ENCODE results near the gene THAP9. TPM values are rescaled to one million over a fixed set of nuclear protein-coding genes. Genes with fewer than 3 reads are reported as not detected.

THAP9 gene
- total and polyA plus RNA-seq, 4 donors: 1.6 to 6.5 (median 2.6) TPM

DNA sequence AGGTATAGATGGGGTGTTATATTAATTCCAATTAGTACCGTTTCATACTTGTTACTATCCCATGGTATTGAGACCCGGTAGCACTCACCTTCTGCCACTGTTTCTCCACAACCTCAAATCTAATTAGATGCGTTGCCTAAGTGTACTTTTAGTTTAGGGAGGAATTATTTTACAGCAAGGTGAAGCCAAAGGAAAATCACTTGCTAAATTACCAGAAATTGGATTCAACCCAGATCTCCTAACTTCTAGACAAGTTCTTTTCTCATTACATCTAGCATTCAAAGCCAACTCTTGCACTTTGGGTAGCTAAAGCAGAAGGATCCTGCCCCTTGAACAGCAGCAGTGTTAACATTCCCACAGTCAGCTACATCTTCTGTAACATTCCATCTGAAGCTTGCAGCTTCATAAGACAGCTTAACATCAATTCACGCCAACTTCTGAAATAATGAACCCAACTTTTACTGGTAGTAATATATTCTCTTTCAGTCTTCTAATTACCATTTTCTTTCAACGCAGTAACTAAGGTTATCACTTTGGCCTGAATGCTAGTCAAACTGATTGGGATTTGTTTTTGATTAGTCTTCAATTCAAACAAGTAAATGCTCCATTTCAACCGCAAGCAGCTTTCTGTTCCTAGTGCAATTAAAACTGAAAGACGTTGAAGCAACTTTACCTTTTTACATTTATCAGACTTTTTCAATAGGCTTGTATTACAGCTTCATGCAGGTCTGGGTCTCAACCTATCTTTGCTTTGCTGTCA lies 8.6 kb upstream of the THAP9 start:
- H3K27ac ChIP-seq (ENCODE audit: low read depth in 1 of 2, low read length in 2 of 2): peak overlapping the region in 1 of 2 donors; percentile 14
- 20 to 25% methylated on average over 7 of the region's 7 CpGs for WGBS, 2 donors
- intact Hi-C loops (cut with DNase I): loop anchor here (2.0 to 10.0 kb wide), 3 partner anchors 123 to 517 kb away; partner anchors contain the start of genes COPS4 (in 1 of the 2), HNRNPD (in 1 of the 2) and LIN54 (in 1 of the 2)
- H3K4me1 ChIP-seq (ENCODE audit: control insufficient read depth in 1 of 2, insufficient read depth in 2 of 2, low read length in 2 of 2): peaks cover 0 to 1% of the 10 kb centered on the region in 2 donors
- H3K27me3 ChIP-seq (ENCODE audit: control insufficient read depth in 1 of 2, insufficient read depth in 2 of 2, low read length in 1 of 2): no peaks in the 10 kb centered on the region
- no peaks in the 10 kb centered on the region for H3K9me3 ChIP-seq (ENCODE audit: control insufficient read depth, low read length)
- peak; percentile 1 for ATAC-seq (ENCODE audit: low FRiP score)
- H3K4me3 ChIP-seq (ENCODE audit: low read length in 2 of 2): peak overlapping the region; percentile 44 to 50
- no peak for DNase-seq
- peaks cover 0 to 3% of the 10 kb centered on the region in 2 donors for H3K36me3 ChIP-seq (ENCODE audit: control insufficient read depth in 1 of 2, insufficient read depth in 2 of 2, low read length in 1 of 2)

- H3K9me3 ChIP-seq (ENCODE audit: control insufficient read depth, low read length): no peaks in the 10 kb centered on the region
- intact Hi-C loops (cut with DNase I): loop anchor here (10.0 kb wide), 2 partner anchors 122 to 518 kb away; partner anchors contain the start of genes HNRNPD (in 1 of the 2) and LIN54 (in 1 of the 2)
- no peak overlapping the region for H3K27ac ChIP-seq (ENCODE audit: low read depth in 1 of 2, low read length in 2 of 2)
- H3K4me1 ChIP-seq (ENCODE audit: control insufficient read depth in 1 of 2, insufficient read depth in 2 of 2, low read length in 2 of 2): peaks cover 0 to 1% of the 10 kb centered on the region in 2 donors
- no peaks in the 10 kb centered on the region for H3K27me3 ChIP-seq (ENCODE audit: control insufficient read depth in 1 of 2, insufficient read depth in 2 of 2, low read length in 1 of 2)
- no peak for ATAC-seq (ENCODE audit: low FRiP score)
- WGBS, 2 donors: 68 to 79% methylated on average over 1 of the region's 1 CpG
- no peak for DNase-seq
- no peak overlapping the region for H3K4me3 ChIP-seq (ENCODE audit: low read length in 2 of 2)
- peaks cover 0 to 3% of the 10 kb centered on the region in 2 donors for H3K36me3 ChIP-seq (ENCODE audit: control insufficient read depth in 1 of 2, insufficient read depth in 2 of 2, low read length in 1 of 2)
Observed at GRCh38 chr4:82892467-82892802, 8.1 kb upstream of the THAP9 start.

- DNase-seq: no peak
- H3K27me3 ChIP-seq (ENCODE audit: control insufficient read depth in 1 of 2, insufficient read depth in 2 of 2, low read length in 1 of 2): no peaks in the 10 kb centered on the region
- no peaks in the 10 kb centered on the region for H3K9me3 ChIP-seq (ENCODE audit: control insufficient read depth, low read length)
- ATAC-seq (ENCODE audit: low FRiP score): no peak
- no peak overlapping the region for H3K27ac ChIP-seq (ENCODE audit: low read depth in 1 of 2, low read length in 2 of 2)
- H3K36me3 ChIP-seq (ENCODE audit: control insufficient read depth in 1 of 2, insufficient read depth in 2 of 2, low read length in 1 of 2): peaks cover 0 to 3% of the 10 kb centered on the region in 2 donors
- H3K4me1 ChIP-seq (ENCODE audit: control insufficient read depth in 1 of 2, insufficient read depth in 2 of 2, low read length in 2 of 2): peaks cover 0 to 3% of the 10 kb centered on the region in 2 donors
- intact Hi-C loops (cut with DNase I): loop anchor here (10.0 kb wide), 2 partner anchors 121 to 519 kb away; partner anchors contain the start of genes HNRNPD (in 1 of the 2) and LIN54 (in 1 of the 2)
- 88 to 91% methylated on average over 3 of the region's 3 CpGs for WGBS, 2 donors
- H3K4me3 ChIP-seq (ENCODE audit: low read length in 2 of 2): no peak overlapping the region
Observed at GRCh38 chr4:82893942-82894341, 6.6 kb upstream of the THAP9 start.

- Histone ChIP-seq H3K36me3 (ENCODE audit: control insufficient read depth in 1 of 2, insufficient read depth in 2 of 2, low read length in 1 of 2) (peaks cover 0 to 3% of the 10 kb centered on the region in 2 donors), H3K27me3 (ENCODE audit: control insufficient read depth in 1 of 2, insufficient read depth in 2 of 2, low read length in 1 of 2) (no peaks in the 10 kb centered on the region), H3K4me3 (ENCODE audit: low read length in 2 of 2) (no peak overlapping the region), H3K9me3 (ENCODE audit: control insufficient read depth, low read length) (no peaks in the 10 kb centered on the region), H3K4me1 (ENCODE audit: control insufficient read depth in 1 of 2, insufficient read depth in 2 of 2, low read length in 2 of 2) (peaks cover 0 to 3% of the 10 kb centered on the region in 2 donors), H3K27ac (ENCODE audit: low read depth in 1 of 2, low read length in 2 of 2) (peak overlapping the region in 1 of 2 donors; percentile 44)
- WGBS, 2 donors: 68 to 75% methylated on average over 1 of the region's 1 CpG
- intact Hi-C loops (cut with DNase I): loop anchor here (10.0 kb wide), 2 partner anchors 118 to 522 kb away; partner anchors contain the start of genes HNRNPD (in 1 of the 2) and LIN54 (in 1 of the 2)
- ATAC-seq (ENCODE audit: low FRiP score) (no peak), DNase-seq (no peak)
Observed at GRCh38 chr4:82896755-82897154, 3.8 kb upstream of the THAP9 start.

DNA sequence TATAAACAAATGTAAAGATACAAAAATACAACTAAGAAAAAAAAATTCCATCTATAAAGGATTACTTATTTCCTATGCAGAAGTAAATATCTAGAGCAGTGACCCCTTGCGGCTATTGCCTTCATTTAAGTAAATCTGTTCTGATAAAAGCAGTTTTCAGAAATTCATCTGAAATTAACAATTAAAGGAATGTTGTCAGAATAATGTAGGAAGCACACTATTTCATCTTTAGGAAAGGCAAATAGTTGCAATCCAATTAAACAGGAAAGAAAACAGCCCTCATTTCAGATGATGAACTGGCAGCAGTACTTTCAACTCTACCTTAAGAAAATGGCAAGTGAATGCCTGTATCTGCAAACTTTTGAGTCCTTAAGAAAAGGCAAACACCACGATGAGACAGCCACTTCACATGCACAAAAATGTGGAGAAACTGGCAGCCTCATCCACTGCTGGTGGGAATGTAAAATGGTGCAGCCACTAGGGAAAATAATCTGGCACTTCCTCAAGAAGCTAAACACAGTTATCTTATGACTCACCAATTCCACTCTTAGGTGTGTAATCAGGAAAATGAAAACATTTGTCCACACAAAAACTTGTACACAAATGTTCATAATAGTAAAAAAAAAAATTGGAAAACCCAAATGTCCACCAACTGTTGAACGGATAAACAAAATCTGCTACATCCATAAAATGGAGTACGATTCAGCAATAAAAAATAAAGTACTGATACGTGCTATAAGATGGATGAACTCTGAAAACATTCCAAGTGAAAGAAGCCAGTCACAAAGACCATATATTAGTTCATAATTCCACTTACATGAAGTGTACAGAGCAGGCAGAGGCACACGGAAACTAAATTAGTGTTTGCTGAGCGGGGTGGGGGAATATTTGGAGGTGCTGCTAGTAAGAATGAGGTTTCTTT lies 2.0 kb upstream of the THAP9 start:
- H3K4me1 ChIP-seq (ENCODE audit: control insufficient read depth in 1 of 2, insufficient read depth in 2 of 2, low read length in 2 of 2): peaks cover 0 to 3% of the 10 kb centered on the region in 2 donors
- intact Hi-C loops (cut with DNase I): loop anchor here (10.0 kb wide), 2 partner anchors 116 to 524 kb away; partner anchors contain the start of genes HNRNPD (in 1 of the 2) and LIN54 (in 1 of the 2)
- H3K9me3 ChIP-seq (ENCODE audit: control insufficient read depth, low read length): no peaks in the 10 kb centered on the region
- H3K4me3 ChIP-seq (ENCODE audit: low read length in 2 of 2): peak overlapping the region; percentile 90 to 91
- peak overlapping the region; percentile 6 to 82 for H3K27ac ChIP-seq (ENCODE audit: low read depth in 1 of 2, low read length in 2 of 2)
- DNase-seq (peak in 1 of 2 donors; percentile 52), ATAC-seq (ENCODE audit: low FRiP score) (no peak)
- peaks cover 0 to 3% of the 10 kb centered on the region in 2 donors for H3K36me3 ChIP-seq (ENCODE audit: control insufficient read depth in 1 of 2, insufficient read depth in 2 of 2, low read length in 1 of 2)
- WGBS, 2 donors: 25 to 33% methylated on average over 7 of the region's 7 CpGs
- no peaks in the 10 kb centered on the region for H3K27me3 ChIP-seq (ENCODE audit: control insufficient read depth in 1 of 2, insufficient read depth in 2 of 2, low read length in 1 of 2)

DNA sequence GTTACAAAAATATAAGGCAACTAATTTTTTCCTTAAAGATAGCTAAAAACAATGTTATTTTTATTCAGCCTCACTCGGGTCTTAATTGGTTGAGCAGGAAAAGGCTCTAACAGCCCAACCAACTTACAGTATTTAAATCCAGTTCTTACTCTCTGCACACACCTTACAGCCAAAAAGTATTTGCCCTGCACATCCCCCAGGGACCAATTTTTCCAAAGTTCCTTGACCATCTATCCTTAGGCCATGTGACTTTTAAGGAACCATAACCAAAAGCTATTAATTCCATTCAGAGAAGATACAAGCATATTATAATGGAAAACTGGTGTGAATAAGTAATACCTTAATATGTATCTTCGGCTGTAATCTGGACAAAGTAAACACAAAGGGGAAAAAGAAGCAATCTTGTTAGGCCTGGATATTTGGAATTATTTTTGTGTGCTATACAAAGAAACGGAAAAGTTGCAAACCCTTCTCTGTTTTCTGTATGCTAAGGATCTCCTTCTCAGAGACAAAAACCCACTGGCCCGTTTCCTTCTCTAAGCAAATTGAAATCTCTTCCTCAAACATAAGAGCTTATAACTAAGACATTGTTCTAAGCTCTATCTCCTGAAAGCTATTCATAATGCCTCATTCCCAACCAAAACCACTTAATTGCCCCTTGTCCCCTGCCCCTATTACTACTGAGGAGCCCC lies 1.0 kb upstream of the THAP9 start:
- Histone ChIP-seq H3K9me3 (ENCODE audit: control insufficient read depth, low read length) (no peaks in the 10 kb centered on the region), H3K27me3 (ENCODE audit: control insufficient read depth in 1 of 2, insufficient read depth in 2 of 2, low read length in 1 of 2) (no peaks in the 10 kb centered on the region), H3K27ac (ENCODE audit: low read depth in 1 of 2, low read length in 2 of 2) (peak overlapping the region; percentile 50 to 71), H3K4me1 (ENCODE audit: control insufficient read depth in 1 of 2, insufficient read depth in 2 of 2, low read length in 2 of 2) (peaks cover 0 to 2% of the 10 kb centered on the region in 2 donors), H3K36me3 (ENCODE audit: control insufficient read depth in 1 of 2, insufficient read depth in 2 of 2, low read length in 1 of 2) (no peaks in the 10 kb centered on the region), H3K4me3 (ENCODE audit: low read length in 2 of 2) (peak overlapping the region; percentile 90 to 91)
- DNase-seq: no peak
- 1% methylated on average over 4 of the region's 4 CpGs for WGBS, 2 donors
- intact Hi-C loops (cut with DNase I): loop anchor here (2.0 to 10.0 kb wide), 5 partner anchors 113 to 525 kb away; partner anchors contain the start of genes LIN54 (in 2 of the 2), ENOPH1 (in 1 of the 2), HNRNPD (in 1 of the 2) and HNRNPDL (in 1 of the 2)
- no peak for ATAC-seq (ENCODE audit: low FRiP score)

DNA sequence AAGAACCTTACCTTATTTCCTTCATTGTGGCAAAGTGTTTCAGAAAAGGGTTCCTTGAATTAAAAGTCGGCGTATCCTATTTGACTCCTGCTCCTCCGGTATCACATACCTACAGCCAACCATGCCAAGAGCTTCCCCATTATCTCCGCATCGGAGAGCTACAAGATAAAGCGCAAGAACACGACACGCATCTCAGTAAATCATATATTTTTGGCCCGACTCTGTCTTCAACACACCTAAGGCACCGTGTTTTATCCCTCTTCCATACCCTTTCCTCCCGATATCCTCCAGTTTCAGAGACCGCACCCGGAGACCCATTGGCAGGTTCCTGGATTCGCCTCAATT lies 497 bp upstream of the THAP9 start:
- Histone ChIP-seq H3K4me3 (ENCODE audit: low read length in 2 of 2) (peak overlapping the region; percentile 90 to 91), H3K27me3 (ENCODE audit: control insufficient read depth in 1 of 2, insufficient read depth in 2 of 2, low read length in 1 of 2) (no peaks in the 10 kb centered on the region), H3K36me3 (ENCODE audit: control insufficient read depth in 1 of 2, insufficient read depth in 2 of 2, low read length in 1 of 2) (no peaks in the 10 kb centered on the region), H3K9me3 (ENCODE audit: control insufficient read depth, low read length) (no peaks in the 10 kb centered on the region), H3K4me1 (ENCODE audit: control insufficient read depth in 1 of 2, insufficient read depth in 2 of 2, low read length in 2 of 2) (peaks cover 0 to 2% of the 10 kb centered on the region in 2 donors), H3K27ac (ENCODE audit: low read depth in 1 of 2, low read length in 2 of 2) (peak overlapping the region; percentile 50 to 71)
- ATAC-seq (ENCODE audit: low FRiP score) (peak; percentile 50), DNase-seq (no peak)
- intact Hi-C loops (cut with DNase I): loop anchor here in 1 of 2 donors (2.0 to 5.0 kb wide), 3 partner anchors 112 to 468 kb away; partner anchors contain the start of genes ENOPH1, HNRNPDL and LIN54
- WGBS, 2 donors: 0% methylated on average over 14 of the region's 14 CpGs

Data from aorta (tissue), 5 donors.